ENCODE data around the gene FGFR4. TPM values are rescaled to one million over a fixed set of nuclear protein-coding genes. Genes with fewer than 3 reads are reported as not detected.
"Not testable (repeated sequence)": the region's sequence is repeated elsewhere in the genome, so short reads cannot be mapped to it uniquely, and the experiment has no call there.

Gene FGFR4
- total RNA-seq, 1 donor from 2014 or later: 109 TPM

- DNase-seq (no peak), ATAC-seq (no peak)
- Histone ChIP-seq H3K4me3 (no peak overlapping the region), H3K36me3 (peaks cover 46% of the 10 kb centered on the region), H3K27ac (no peak overlapping the region), H3K9me3 (no peaks in the 10 kb centered on the region), H3K4me1 (no peaks in the 10 kb centered on the region), H3K27me3 (no peaks in the 10 kb centered on the region)
- intact Hi-C loops (cut with DNase I): no loop called here
- TF ChIP-seq CTCF (IDR thresholded peaks at IDR 0.05): no peak
Measured at GRCh38 chr5:177043958-177044357, 42.8 kb upstream of the FGFR4 start.

GRCh38 chr5:177044641-177045040 lies 42.1 kb upstream of the FGFR4 start:
- no peak for TF ChIP-seq CTCF (IDR thresholded peaks at IDR 0.05)
- Histone ChIP-seq H3K4me3 (no peak overlapping the region), H3K9me3 (no peaks in the 10 kb centered on the region), H3K27me3 (no peaks in the 10 kb centered on the region), H3K4me1 (no peaks in the 10 kb centered on the region), H3K36me3 (peaks cover 53% of the 10 kb centered on the region), H3K27ac (no peak overlapping the region)
- no peak for DNase-seq
- no peak for ATAC-seq
- intact Hi-C loops (cut with DNase I): no loop called here

DNA sequence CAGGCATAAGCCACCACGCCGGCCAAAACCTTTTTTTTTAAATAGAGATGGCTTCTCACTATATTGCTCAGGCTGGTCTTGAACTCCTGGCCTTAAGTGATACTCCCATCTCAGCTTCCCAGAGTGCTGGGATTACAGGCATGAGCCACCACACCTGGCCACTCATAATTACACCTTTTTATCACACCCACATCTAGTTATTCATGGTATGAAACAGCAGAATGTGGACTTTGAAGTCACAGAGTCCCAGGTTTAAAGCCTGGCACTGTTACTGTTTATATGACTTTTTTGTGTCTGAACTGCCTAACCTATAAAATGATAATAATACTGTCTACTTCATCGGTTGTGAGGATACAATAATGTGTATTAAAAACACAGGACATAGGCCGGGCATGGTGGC lies 41.1 kb upstream of the FGFR4 start:
- no peak for ATAC-seq
- no peak for DNase-seq
- H3K27ac ChIP-seq: no peak overlapping the region
- no peaks in the 10 kb centered on the region for H3K9me3 ChIP-seq
- no peaks in the 10 kb centered on the region for H3K27me3 ChIP-seq
- peaks cover 60% of the 10 kb centered on the region for H3K36me3 ChIP-seq
- intact Hi-C loops (cut with DNase I): no loop called here
- no peak overlapping the region for H3K4me3 ChIP-seq
- TF ChIP-seq CTCF (IDR thresholded peaks at IDR 0.05): no peak
- no peaks in the 10 kb centered on the region for H3K4me1 ChIP-seq

DNA sequence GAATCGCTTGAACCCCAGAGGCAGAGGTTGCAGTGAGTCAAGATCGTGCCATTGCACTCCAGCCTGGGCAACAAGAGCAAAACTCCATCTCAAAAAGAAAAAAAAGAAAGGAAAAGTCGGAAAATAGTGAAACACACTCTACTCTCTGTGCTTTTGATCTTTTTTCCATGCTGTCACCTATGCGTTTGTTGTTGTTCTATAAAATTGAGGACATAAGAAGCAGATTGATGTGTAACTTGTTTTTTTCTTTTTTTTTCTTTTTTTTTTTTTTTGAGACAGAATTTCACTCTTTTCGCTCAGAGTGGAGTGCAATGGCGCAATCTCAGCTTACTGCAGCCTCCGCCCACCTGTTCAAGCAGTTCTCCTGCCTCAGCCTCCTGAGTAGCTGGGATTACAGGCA lies 38.2 kb upstream of the FGFR4 start:
- H3K9me3 ChIP-seq; H3K4me1 ChIP-seq; ATAC-seq; intact Hi-C loops (cut with DNase I); H3K4me3 ChIP-seq; H3K27ac ChIP-seq; DNase-seq; H3K27me3 ChIP-seq: not testable (repeated sequence)
- H3K36me3 ChIP-seq: peaks cover 62% of the 10 kb centered on the region

DNA sequence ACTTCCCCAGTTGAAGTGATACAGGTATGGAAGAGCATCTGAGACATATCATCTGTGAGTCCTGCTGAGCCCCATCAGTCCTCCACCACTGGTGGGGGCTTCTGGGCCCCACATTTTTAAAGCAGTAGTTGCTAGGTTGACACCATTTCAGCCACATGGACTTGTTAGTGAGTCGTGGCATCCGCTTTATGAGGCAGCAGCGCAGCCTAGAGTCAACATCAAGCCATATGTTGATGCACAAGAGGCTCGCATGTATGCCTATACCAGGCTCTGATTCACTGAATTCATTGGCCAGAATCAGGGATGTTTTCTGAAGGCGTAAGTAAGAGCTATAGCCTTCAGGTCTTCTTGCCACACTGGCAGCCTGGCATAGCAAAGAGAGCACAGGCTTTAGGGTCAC lies 37.4 kb upstream of the FGFR4 start:
- Histone ChIP-seq H3K36me3 (peaks cover 61% of the 10 kb centered on the region), H3K27ac (no peak overlapping the region), H3K4me3 (no peak overlapping the region), H3K9me3 (no peaks in the 10 kb centered on the region), H3K27me3 (no peaks in the 10 kb centered on the region), H3K4me1 (no peaks in the 10 kb centered on the region)
- DNase-seq (no peak), ATAC-seq (no peak)
- no peak for TF ChIP-seq CTCF (IDR thresholded peaks at IDR 0.05)
- intact Hi-C loops (cut with DNase I): no loop called here

GRCh38 chr5:177064500-177065277 lies 22.0 kb upstream of the FGFR4 start:
- no peak for TF ChIP-seq CTCF (IDR thresholded peaks at IDR 0.05)
- ATAC-seq: no peak
- H3K36me3 ChIP-seq: peaks cover 15% of the 10 kb centered on the region

More at GRCh38 chr5:177064500-177065277, 22.0 kb upstream of the FGFR4 start:
- no peak for DNase-seq
- H3K4me1 ChIP-seq: no peaks in the 10 kb centered on the region
- no peaks in the 10 kb centered on the region for H3K27me3 ChIP-seq
- H3K27ac ChIP-seq: no peak overlapping the region
- H3K4me3 ChIP-seq: no peak overlapping the region
- H3K9me3 ChIP-seq: no peaks in the 10 kb centered on the region
- intact Hi-C loops (cut with DNase I): no loop called here
